MCF 10A (cell line): Measurements from ENCODE around the gene TTC31. TPM values are rescaled to one million over a fixed set of nuclear protein-coding genes. Genes with fewer than 3 reads are reported as not detected.

Experiments
- BruUV-seq: library from RNA; stranded (reverse); fragments of 400-500 nt; replicated peaks from 2 replicates; lab custom pipeline; 2021; lab: Mats Ljungman, UMichigan
- CTCF ChIA-PET: fragments of 300-600 bp; sonication (Branson Sonifier 250); formaldehyde crosslinking; extraction: SDS; loops from one replicate; lab custom pipeline; 2021; ENCODE audit warnings: antibody characterized with exemption, inconsistent platforms; lab: Yijun Ruan, JAX
- POLR2A ChIA-PET: fragments of 300-600, 350-650 bp; sonication (Branson Sonifier 250); formaldehyde crosslinking; extraction: SDS; loops from one replicate; lab custom pipeline; 2020; ENCODE audit warnings: antibody characterized with exemption, inconsistent platforms; lab: Yijun Ruan, JAX
- DNase-seq: peaks from one replicate; pipeline ENCODE4 v3.0.0-alpha.2; 2018; ENCODE audit not compliant: unreplicated experiment
- H3K27ac Mint-ChIP-seq: one replicate; pipeline ENCODE4 v1.8.0; 2022; ENCODE audit warnings: mild to moderate bottlenecking, low read depth, mixed read lengths; ENCODE audit not compliant: unreplicated experiment
- H3K27me3 Mint-ChIP-seq: one replicate; pipeline ENCODE4 v1.8.0; 2022; ENCODE audit warnings: mixed read lengths; ENCODE audit not compliant: insufficient read depth, unreplicated experiment
- H3K36me3 Mint-ChIP-seq: one replicate; pipeline ENCODE4 v1.8.0; 2022; ENCODE audit warnings: mild to moderate bottlenecking, moderate library complexity, mixed read lengths; ENCODE audit not compliant: insufficient read depth, unreplicated experiment
- H3K4me1 Mint-ChIP-seq: one replicate; pipeline ENCODE4 v1.8.0; 2022; ENCODE audit warnings: mixed read lengths; ENCODE audit not compliant: insufficient read depth, unreplicated experiment
- H3K4me3 Mint-ChIP-seq: one replicate; pipeline ENCODE4 v1.8.0; 2022; ENCODE audit warnings: mild to moderate bottlenecking, moderate library complexity, mixed read lengths; ENCODE audit not compliant: unreplicated experiment
- H3K9me3 Mint-ChIP-seq: one replicate; pipeline ENCODE4 v1.8.0; 2022; ENCODE audit warnings: mixed read lengths; ENCODE audit not compliant: unreplicated experiment
- intact Hi-C: fragments of 100-400 bp; cut with micrococcal nuclease; formaldehyde crosslinking; loops from 2 replicates; pipeline ENCODE4 v1.14.1; 2022
- total RNA-seq: library from RNA; stranded (reverse); gene quantifications from 2 replicates; pipeline ENCODE4 v1.2.3, GENCODE V29; 2022
- TF ChIP-seq, protein P1 (sequence below): fragments of 200-600 bp; IDR thresholded peaks from one replicate; pipeline ENCODE4 v1.8.0; 2022; ENCODE audit warnings: antibody characterized with exemption, mild to moderate bottlenecking; ENCODE audit not compliant: unreplicated experiment

Gene TTC31
- total RNA-seq, 1 experiment from 2014 or later, result 17.6 TPM

DNA sequence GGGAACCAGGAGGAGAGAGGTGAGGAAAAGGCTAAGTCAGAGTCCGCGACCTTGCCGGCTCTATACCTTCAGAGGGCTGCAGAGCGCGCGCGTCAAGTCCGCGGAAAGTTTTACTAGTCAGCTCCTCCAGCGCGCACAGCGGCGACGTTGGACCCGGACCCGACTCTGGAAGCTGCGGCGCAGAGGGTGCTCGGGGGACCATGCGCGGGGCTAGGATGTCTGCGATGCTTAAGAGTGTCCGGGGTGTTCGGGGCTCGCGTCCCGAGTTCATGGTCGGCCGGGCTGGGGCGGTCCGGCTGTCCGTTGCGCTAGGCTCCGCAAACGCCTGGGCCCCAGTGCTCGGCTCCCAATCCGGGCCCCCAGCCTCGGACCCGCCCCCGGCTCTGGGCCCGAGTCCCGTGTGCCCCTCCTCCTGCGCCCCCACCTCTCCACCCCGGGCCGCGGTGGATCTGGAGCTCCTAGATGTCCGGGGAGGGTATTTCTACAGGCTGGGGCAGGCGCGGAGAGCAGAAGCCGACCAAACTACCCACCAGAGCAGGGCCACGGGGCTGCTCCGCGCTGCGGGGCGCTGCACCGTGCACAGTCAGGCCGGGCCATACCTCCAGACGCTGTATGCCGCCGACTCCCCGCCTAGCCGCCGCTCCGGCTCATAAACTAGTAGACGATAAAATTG is 16.5 kb downstream of the TTC31 start, which contains the start of gene LBX2:
Gene LBX2, minus strand, starts transcription at position 337 of the 673 bp plus-strand sequence. Its CDS starts 66 bp downstream, at position 271.
- H3K4me3 Mint-ChIP-seq, result peak within 1 kb of the TSS; percentile 51
- no peaks in the 10 kb centered on the region for H3K9me3 Mint-ChIP-seq
- DNase-seq, result no peak
- H3K27me3 Mint-ChIP-seq, result peaks cover 16% of the 10 kb centered on the region
- intact Hi-C loops, result no loop called here
- H3K4me1 Mint-ChIP-seq, result peaks cover 11% of the 10 kb centered on the region
- no peak within 1 kb of the TSS for H3K27ac Mint-ChIP-seq
- CTCF ChIA-PET, result no interaction called here
- POLR2A ChIA-PET, result no interaction called here
- peaks cover 21% of the 10 kb centered on the region for H3K36me3 Mint-ChIP-seq
- no TSS peak for BruUV-seq
- TF ChIP-seq, protein P1, sequence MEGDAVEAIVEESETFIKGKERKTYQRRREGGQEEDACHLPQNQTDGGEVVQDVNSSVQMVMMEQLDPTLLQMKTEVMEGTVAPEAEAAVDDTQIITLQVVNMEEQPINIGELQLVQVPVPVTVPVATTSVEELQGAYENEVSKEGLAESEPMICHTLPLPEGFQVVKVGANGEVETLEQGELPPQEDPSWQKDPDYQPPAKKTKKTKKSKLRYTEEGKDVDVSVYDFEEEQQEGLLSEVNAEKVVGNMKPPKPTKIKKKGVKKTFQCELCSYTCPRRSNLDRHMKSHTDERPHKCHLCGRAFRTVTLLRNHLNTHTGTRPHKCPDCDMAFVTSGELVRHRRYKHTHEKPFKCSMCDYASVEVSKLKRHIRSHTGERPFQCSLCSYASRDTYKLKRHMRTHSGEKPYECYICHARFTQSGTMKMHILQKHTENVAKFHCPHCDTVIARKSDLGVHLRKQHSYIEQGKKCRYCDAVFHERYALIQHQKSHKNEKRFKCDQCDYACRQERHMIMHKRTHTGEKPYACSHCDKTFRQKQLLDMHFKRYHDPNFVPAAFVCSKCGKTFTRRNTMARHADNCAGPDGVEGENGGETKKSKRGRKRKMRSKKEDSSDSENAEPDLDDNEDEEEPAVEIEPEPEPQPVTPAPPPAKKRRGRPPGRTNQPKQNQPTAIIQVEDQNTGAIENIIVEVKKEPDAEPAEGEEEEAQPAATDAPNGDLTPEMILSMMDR, result no peak

- Mint-ChIP-seq H3K36me3 (peaks cover 27% of the 10 kb centered on the region), H3K4me1 (peaks cover 17% of the 10 kb centered on the region), H3K27ac (no peak overlapping the region), H3K9me3 (no peaks in the 10 kb centered on the region), H3K27me3 (peaks cover 16% of the 10 kb centered on the region), H3K4me3 (no peak overlapping the region)
- TF ChIP-seq, protein P1, result no peak
- POLR2A ChIA-PET, result interaction anchor here (0.7 to 1.2 kb wide), 5 partner anchors 8 to 32 kb away, joined by 3 read pairs; partner anchors contain the start of gene DQX1
- intact Hi-C loops, result no loop called here
- CTCF ChIA-PET, result interaction anchor here (4.5 kb wide), 1 partner anchor 87 kb away, joined by 22 read pairs; no protein-coding TSS in a partner anchor
- DNase-seq, result no peak
- no TSS peak for BruUV-seq
Observed at GRCh38 chr2:74499940-74500577, 17.2 kb downstream of the TTC31 start.

- Mint-ChIP-seq H3K4me3 (no peak overlapping the region), H3K27me3 (peaks cover 16% of the 10 kb centered on the region)
Observed at GRCh38 chr2:74500578-74500946, 17.7 kb downstream of the TTC31 start.

More at GRCh38 chr2:74500578-74500946, 17.7 kb downstream of the TTC31 start:
- H3K36me3 Mint-ChIP-seq, result peaks cover 32% of the 10 kb centered on the region
- intact Hi-C loops, result no loop called here
- no peak overlapping the region for H3K27ac Mint-ChIP-seq
- CTCF ChIA-PET, result interaction anchor here (1.4 to 4.5 kb wide), 2 partner anchors 19 to 87 kb away, joined by 5 to 22 read pairs; no protein-coding TSS in a partner anchor
- BruUV-seq, result no TSS peak
- DNase-seq, result no peak
- TF ChIP-seq, protein P1, result no peak
- H3K4me1 Mint-ChIP-seq, result peaks cover 22% of the 10 kb centered on the region
- POLR2A ChIA-PET, result interaction anchor here (0.7 to 1.2 kb wide), 6 partner anchors 8 to 42 kb away, joined by 3 read pairs; partner anchors contain the start of genes DQX1 and WBP1
- no peaks in the 10 kb centered on the region for H3K9me3 Mint-ChIP-seq
